Suprapubic skin (tissue), 4 donors: ENCODE measurements around the gene ZNF621.

Experiments
- CTCF ChIP-seq, 2 donors: fragments of 200-600 bp in 1 of 2; fragments of 450-650 bp in 1 of 2; sonication (generic) in 1 of 2; IDR thresholded peaks; one replicate each; pipeline ENCODE4 v1.5.1; 2016 to 2019; ENCODE audit warnings: antibody characterized with exemption in 2 of 2, mild to moderate bottlenecking in 1 of 2, moderate library complexity in 1 of 2
- POLR2A ChIP-seq, 2 donors: fragments of 450-650 bp; IDR thresholded peaks; one replicate each; pipeline ENCODE4 v1.6.1; 2017; ENCODE audit warnings: antibody characterized with exemption in 2 of 2, mild to moderate bottlenecking in 2 of 2, moderate library complexity in 2 of 2
- POLR2AphosphoS5 ChIP-seq, 3 donors: sonication (generic); formaldehyde crosslinking; IDR thresholded peaks; one replicate each; pipeline ENCODE4 v1.6.1; 2017; ENCODE audit warnings: antibody characterized with exemption in 3 of 3

GRCh38 chr3:40518848-40519247 lies 5.9 kb upstream of the ZNF621 start:
- TF ChIP-seq CTCF (IDR thresholded peaks at IDR 0.05) (no peak), POLR2AphosphoS5 (IDR thresholded peaks at IDR 0.05) (no peak), POLR2A (IDR thresholded peaks at IDR 0.05) (no peak)
